A549 (cell line): ENCODE results near the gene SLC6A7. TPM values are rescaled to one million over a fixed set of nuclear protein-coding genes. Genes with fewer than 3 reads are reported as not detected.

ENCODE experiments used
- ATAC-seq, 2 experiments: fragments of 200-7000 bp in 1 of 2; fragments of >200 bp in 1 of 2; cut with Nextera tagmentation in 1 of 2; cut with Tn5 transposase in 1 of 2; 3 replicates each; pipeline versions ENCODE4 v1.8.0 to v1.9.1; 2018 to 2020; ENCODE audit warnings: mild to moderate bottlenecking in 1 of 2, moderate library complexity in 1 of 2
- CTCF ChIA-PET: fragments of 300-600 bp; sonication (Branson Sonifier 250); formaldehyde crosslinking; extraction: SDS; loops from one replicate; lab custom pipeline; 2021; ENCODE audit warnings: antibody characterized with exemption, inconsistent platforms; lab: Yijun Ruan, JAX
- POLR2A ChIA-PET: fragments of 350-600 bp; formaldehyde crosslinking; extraction: SDS; loops from one replicate; lab custom pipeline; 2021; ENCODE audit warnings: antibody characterized with exemption, inconsistent platforms; lab: Yijun Ruan, JAX
- DNase-seq, 2 experiments: peaks; one replicate each; pipeline versions ENCODE4 v3.0.0 to v3.0.0-alpha.2; 2011 to 2016; ENCODE audit warnings: low read depth in 1 of 2, low spot score in 1 of 2
- FAIRE-seq: peaks from 2 replicates; lab custom pipeline; 2011; peaks lifted over from hg19 to GRCh38; lab: Jason Lieb, UNC
- H3K27ac ChIP-seq, 2 experiments: fragments of >200 bp; sonication (Bioruptor Twin); formaldehyde crosslinking; 3 replicates each; pipeline ENCODE4 v1.5.1; 2016 to 2017
- H3K4me1 ChIP-seq: fragments of >200 bp; sonication (Bioruptor Twin); formaldehyde crosslinking; 3 replicates; pipeline ENCODE4 v1.6.1; 2016
- H3K4me2 ChIP-seq: fragments of >200 bp; sonication (Bioruptor Twin); formaldehyde crosslinking; 3 replicates; pipeline ENCODE4 v1.6.1; 2016
- H3K4me3 ChIP-seq: fragments of >200 bp; sonication (Bioruptor Twin); formaldehyde crosslinking; 3 replicates; pipeline ENCODE4 v1.5.1; 2016
- H3K9me3 ChIP-seq: fragments of >200 bp; sonication (Bioruptor Twin); formaldehyde crosslinking; 3 replicates; pipeline ENCODE4 v1.6.1; 2016
- ATOH8 ChIP-seq: fragments of 250-450 bp; sonication (Bioruptor Pico); IDR thresholded peaks from 2 replicates; pipeline ENCODE4 v1.5.0; 2020; ENCODE audit warnings: low read depth, mild to moderate bottlenecking, moderate library complexity
- CBX2 ChIP-seq: fragments of 200-600 bp; sonication (generic); IDR thresholded peaks from 2 replicates; pipeline ENCODE4 v1.6.1; 2016; ENCODE audit warnings: low read depth, mild to moderate bottlenecking, borderline replicate concordance
- CEBPB ChIP-seq, 2 experiments: fragments of >200 bp in 1 of 2; sonication (Bioruptor Twin) in 1 of 2; formaldehyde crosslinking in 1 of 2; IDR thresholded peaks; 2 replicates each; pipeline ENCODE4 v1.6.1; 2012 to 2016
- CHD2 ChIP-seq: fragments of 150-350 bp; IDR thresholded peaks from 2 replicates; pipeline ENCODE4 v1.6.1; 2014; ENCODE audit warnings: low read length; ENCODE audit not compliant: partially characterized antibody
- CHD4 ChIP-seq: fragments of 200-600 bp; sonication (generic); IDR thresholded peaks from 2 replicates; pipeline ENCODE4 v1.6.1; 2016; ENCODE audit warnings: antibody characterized with exemption, mild to moderate bottlenecking, borderline replicate concordance
- CTCF ChIP-seq: fragments of >200 bp; sonication (Bioruptor Twin); formaldehyde crosslinking; IDR thresholded peaks from 3 replicates; pipeline ENCODE4 v1.5.1; 2016
- EHF ChIP-seq: fragments of 250-450 bp; sonication (Bioruptor Pico); IDR thresholded peaks from 2 replicates; pipeline ENCODE4 v1.5.0; 2020; ENCODE audit warnings: mild to moderate bottlenecking
- EHMT2 ChIP-seq: fragments of 200-600 bp; sonication (generic); IDR thresholded peaks from 2 replicates; pipeline ENCODE4 v1.6.1; 2016; ENCODE audit warnings: antibody characterized with exemption, low read depth, mild to moderate bottlenecking, moderate library complexity
- EP300 ChIP-seq, 2 experiments: fragments of >200 bp; sonication (Bioruptor Twin); formaldehyde crosslinking; IDR thresholded peaks; 2 replicates in 1 of 2; 3 replicates in 1 of 2; pipeline ENCODE4 v1.6.1; 2016 to 2017
- FOSB ChIP-seq: fragments of 250-450 bp; sonication (Bioruptor Pico); IDR thresholded peaks from 2 replicates; pipeline ENCODE4 v1.5.0; 2020; ENCODE audit warnings: mild to moderate bottlenecking, moderate library complexity
- HOXB13 ChIP-seq: fragments of 250-450 bp; sonication (Bioruptor Pico); IDR thresholded peaks from 2 replicates; pipeline ENCODE4 v1.5.0; 2020; ENCODE audit warnings: low read depth, mild to moderate bottlenecking, moderate library complexity
- HOXB5 ChIP-seq: fragments of 250-450 bp; sonication (Bioruptor Pico); IDR thresholded peaks from 2 replicates; pipeline ENCODE4 v1.5.0; 2020; ENCODE audit warnings: mild to moderate bottlenecking, moderate library complexity
- JUN ChIP-seq, 2 experiments: fragments of >200 bp; sonication (Bioruptor Twin); formaldehyde crosslinking; IDR thresholded peaks; 2 replicates in 1 of 2; 3 replicates in 1 of 2; pipeline ENCODE4 v1.6.1; 2016 to 2017
- JUNB ChIP-seq: fragments of >200 bp; sonication (Bioruptor Twin); formaldehyde crosslinking; IDR thresholded peaks from 2 replicates; pipeline ENCODE4 v1.6.1; 2016
- MAFK ChIP-seq: fragments of 450-650 bp; IDR thresholded peaks from 2 replicates; pipeline ENCODE4 v1.6.1; 2014; ENCODE audit not compliant: partially characterized antibody
- MYC ChIP-seq: IDR thresholded peaks from 2 replicates; pipeline ENCODE4 v1.6.1; 2012; ENCODE audit warnings: mild to moderate bottlenecking, inconsistent platforms, low read length, improper control_type of control experiment, borderline replicate concordance
- NPAS2 ChIP-seq: fragments of 250-450 bp; sonication (Bioruptor Pico); IDR thresholded peaks from 2 replicates; pipeline ENCODE4 v1.8.0; 2022; ENCODE audit warnings: mild to moderate bottlenecking, moderate library complexity, borderline replicate concordance
- NR3C1 ChIP-seq: fragments of >200 bp; sonication (Bioruptor Twin); formaldehyde crosslinking; IDR thresholded peaks from 3 replicates; pipeline ENCODE4 v1.6.1; 2017
- PHF8 ChIP-seq: fragments of 200-600 bp; sonication (generic); IDR thresholded peaks from 2 replicates; pipeline ENCODE4 v1.6.1; 2016; ENCODE audit warnings: low read depth, mild to moderate bottlenecking, antibody characterized with exemption, moderate library complexity, borderline replicate concordance
- SMC3 ChIP-seq: fragments of >200 bp; sonication (Bioruptor Twin); formaldehyde crosslinking; IDR thresholded peaks from 3 replicates; pipeline ENCODE4 v1.6.1; 2018; ENCODE audit warnings: inconsistent platforms
- SREBF2 ChIP-seq: fragments of 450-650 bp; IDR thresholded peaks from 2 replicates; pipeline ENCODE4 v1.6.1; 2014; ENCODE audit warnings: mild to moderate bottlenecking, moderate library complexity
- WGBS: methylation state at CpG from one replicate; pipeline ENCODE4 v1.1.6; 2017; ENCODE audit errors: missing lambda C conversion rate; 5-methylcytosine and 5-hydroxymethylcytosine counted together
- polyA plus RNA-seq, 4 experiments: library from polyadenylated mRNA; depleted of rRNA in 3 of 4; stranded (reverse); fragments of >200 nt; fragmentation: RNase III in 1 of 4; extraction: RNeasy Plus Mini Kit Qiagen cat#74134 plus additional on column Dnase treatment in 1 of 4; gene quantifications; 2 replicates in 3 of 4; 3 replicates in 1 of 4; pipeline ENCODE4 v1.2.3, GENCODE V29; 2011 to 2017

SLC6A7 gene
- polyA plus RNA-seq, 2 of the 4 experiments (the other 2 are of a cell fraction) = not detected

- no peak for DNase-seq
- no peak for FAIRE-seq
These were observed 52.5 kb downstream of the SLC6A7 start for GRCh38 chr5:150242251-150242894.

GRCh38 chr5:150243590-150243989 lies 53.7 kb downstream of the SLC6A7 start:
- WGBS = 77% methylated on average over 4 of the region's 4 CpGs
- Histone ChIP-seq H3K27ac (no peak overlapping the region), H3K9me3 (no peaks in the 10 kb centered on the region), H3K4me3 (no peak overlapping the region), H3K4me1 (no peaks in the 10 kb centered on the region), H3K4me2 (no peak overlapping the region)
- TF ChIP-seq CEBPB (IDR thresholded peaks at IDR 0.05) = no peak
- TF ChIP-seq CBX2 = no peak
- TF ChIP-seq EHMT2 = no peak
- TF ChIP-seq ATOH8 = no peak
- no peak for FAIRE-seq
- no peak for ATAC-seq
- no peak for DNase-seq
- CTCF ChIA-PET = interaction anchor here (1.1 to 2.0 kb wide), 4 partner anchors 23 to 192 kb away, joined by 3 to 4 read pairs (median 4); no protein-coding TSS in a partner anchor
- POLR2A ChIA-PET = no interaction called here

More at GRCh38 chr5:150242251-150242894, 52.5 kb downstream of the SLC6A7 start:
- no peak for TF ChIP-seq NR3C1
- Histone ChIP-seq H3K27ac (no peak overlapping the region), H3K4me2 (no peak overlapping the region), H3K9me3 (no peaks in the 10 kb centered on the region), H3K4me3 (no peak overlapping the region), H3K4me1 (no peaks in the 10 kb centered on the region)
- ATAC-seq = no peak
- 75% methylated on average over 11 of the region's 11 CpGs for WGBS
- POLR2A ChIA-PET = no interaction called here
- CTCF ChIA-PET = interaction anchor here (1.0 to 2.0 kb wide), 3 partner anchors 24 to 194 kb away, joined by 3 to 4 read pairs (median 4); no protein-coding TSS in a partner anchor

- H3K4me2 ChIP-seq = no peak overlapping the region
- ChIA-PET POLR2A (no interaction called here), CTCF (interaction anchor here (1.1 to 1.6 kb wide), 3 partner anchors 11 to 106 kb away, joined by 3 to 4 read pairs (median 4); no protein-coding TSS in a partner anchor)
- H3K9me3 ChIP-seq = no peaks in the 10 kb centered on the region
- no peak for FAIRE-seq
- no peak for DNase-seq
- H3K4me3 ChIP-seq = no peak overlapping the region
- ATAC-seq = no peak
- H3K27ac ChIP-seq = no peak overlapping the region
- WGBS = 79% methylated on average over 7 of the region's 7 CpGs
- TF ChIP-seq CTCF (no peak), JUNB (no peak), SREBF2 (no peak), ATOH8 (no peak), HOXB5 (CRISPR knock-in tag) (no peak), JUN (IDR thresholded peaks at IDR 0.05) (no peak), EP300 (IDR thresholded peaks at IDR 0.05) (no peak), CHD2 (no peak), NR3C1 (no peak), FOSB (no peak), SMC3 (no peak), PHF8 (no peak), MYC (no peak), CHD4 (no peak), EHF (CRISPR knock-in tag) (no peak), HOXB13 (CRISPR knock-in tag) (no peak), CBX2 (no peak), MAFK (no peak), NPAS2 (CRISPR knock-in tag) (no peak)
- TF ChIP-seq, all 56 proteins: peak for 0
- no peaks in the 10 kb centered on the region for H3K4me1 ChIP-seq
These were observed 54.3 kb downstream of the SLC6A7 start for GRCh38 chr5:150244209-150244608.
